22Rv1 (cell line): ENCODE results near the gene CATSPER1.

Experiments used
- H3K27ac ChIP-seq: fragments of 450-650 bp; 2 replicates; pipeline ENCODE4 v1.5.1; 2017
- CTCF ChIP-seq: fragments of 450-650 bp; IDR thresholded peaks from 2 replicates; pipeline ENCODE4 v1.5.1; 2017; ENCODE audit warnings: mild to moderate bottlenecking
- ZFX ChIP-seq: fragments of 450-650 bp; IDR thresholded peaks from 2 replicates; pipeline ENCODE4 v1.6.1; 2017; ENCODE audit warnings: antibody characterized with exemption, borderline replicate concordance

CATSPER1 gene

GRCh38 chr11:65975771-65976170, 50.5 kb downstream of the CATSPER1 start:
- no peak overlapping the region for H3K27ac ChIP-seq
- TF ChIP-seq ZFX (no peak), CTCF (no peak)

GRCh38 chr11:65973439-65974110, 52.7 kb downstream of the CATSPER1 start:
- H3K27ac ChIP-seq, result no peak overlapping the region
- TF ChIP-seq CTCF (no peak), ZFX (no peak)

- no peak for TF ChIP-seq ZFX
- no peak overlapping the region for H3K27ac ChIP-seq
Measured at GRCh38 chr11:65972116-65972515, 54.2 kb downstream of the CATSPER1 start.

GRCh38 chr11:65968600-65969482, 57.4 kb downstream of the CATSPER1 start:
- TF ChIP-seq CTCF (no peak), ZFX (no peak)
- H3K27ac ChIP-seq, result no peak overlapping the region

GRCh38 chr11:65967329-65967934, 58.8 kb downstream of the CATSPER1 start:
- no peak overlapping the region for H3K27ac ChIP-seq
- TF ChIP-seq ZFX (no peak), CTCF (no peak)
